GM12875 (cell line): ENCODE results near the gene NKAIN2.
"Not testable (repeated sequence)": the region's sequence is repeated elsewhere in the genome, so short reads cannot be mapped to it uniquely, and the experiment has no call there.

Source experiments
- H3K4me3 ChIP-seq: one replicate; pipeline ENCODE4 v1.5.1; 2011; ENCODE audit warnings: low read depth, low read length, control low read depth
- CTCF ChIP-seq: IDR thresholded peaks from 2 replicates; pipeline ENCODE4 v1.5.1; 2011; ENCODE audit warnings: low read depth, mild to moderate bottlenecking, control low read depth, inconsistent platforms, low read length, moderate library complexity, borderline replicate concordance; ENCODE audit not compliant: insufficient read depth

NKAIN2 gene

GRCh38 chr6:124684621-124685020 is 881.0 kb downstream of the NKAIN2 start:
- TF ChIP-seq CTCF, result no peak
- H3K4me3 ChIP-seq, result no peak overlapping the region

GRCh38 chr6:124688369-124688768 is 884.7 kb downstream of the NKAIN2 start:
- TF ChIP-seq CTCF, result no peak
- no peak overlapping the region for H3K4me3 ChIP-seq

GRCh38 chr6:124694139-124694705 is 890.6 kb downstream of the NKAIN2 start:
- TF ChIP-seq CTCF, result no peak
- H3K4me3 ChIP-seq, result no peak overlapping the region

GRCh38 chr6:124699038-124699437 is 895.4 kb downstream of the NKAIN2 start:
- no peak for TF ChIP-seq CTCF
- no peak overlapping the region for H3K4me3 ChIP-seq

GRCh38 chr6:124703541-124703940 is 899.9 kb downstream of the NKAIN2 start:
- no peak overlapping the region for H3K4me3 ChIP-seq
- no peak for TF ChIP-seq CTCF

GRCh38 chr6:124712532-124712931 is 908.9 kb downstream of the NKAIN2 start:
- H3K4me3 ChIP-seq, result not testable (repeated sequence)

- H3K4me3 ChIP-seq, result no peak overlapping the region
- no peak for TF ChIP-seq CTCF
Observed at GRCh38 chr6:124714728-124715127, 911.1 kb downstream of the NKAIN2 start.

GRCh38 chr6:124719913-124720312 is 916.2 kb downstream of the NKAIN2 start:
- TF ChIP-seq CTCF, result no peak
- H3K4me3 ChIP-seq, result no peak overlapping the region
